CD14-positive monocyte (primary cell): ENCODE data around the gene DHRS12. TPM values are rescaled to one million over a fixed set of nuclear protein-coding genes. Genes with fewer than 3 reads are reported as not detected.

Experiments
- DNase-seq, 3 donors: peaks; one replicate each; pipeline ENCODE4 v3.0.0-alpha.2; 2011 to 2022
- H2AFZ ChIP-seq: 2 replicates; pipeline ENCODE4 v1.6.0; 2012; ENCODE audit warnings: mild to moderate bottlenecking, low read depth, low read length, inconsistent platforms; ENCODE audit not compliant: insufficient read depth, poor library complexity, severe bottlenecking
- H3K27ac ChIP-seq, 2 donors: 1 replicate in 1 of 2; 2 replicates in 1 of 2; pipeline ENCODE4 v1.5.1; 2012 to 2013; ENCODE audit warnings: low read length in 2 of 2, control low read depth in 1 of 2, inconsistent platforms in 1 of 2, low read depth in 1 of 2, mild to moderate bottlenecking in 1 of 2
- H3K27me3 ChIP-seq, 2 donors: one replicate each; pipeline versions ENCODE4 v1.6.0 to v1.6.1; 2011 to 2013; ENCODE audit warnings: low read length in 2 of 2; ENCODE audit not compliant: control insufficient read depth in 2 of 2, insufficient read depth in 2 of 2
- H3K36me3 ChIP-seq, 2 donors: replicated peaks in 1 of 2; 1 replicate in 1 of 2; 2 replicates in 1 of 2; pipeline versions ENCODE4 v1.5.1 to v1.6.1; 2012 to 2013; ENCODE audit warnings: low read length in 2 of 2, control low read depth in 1 of 2, inconsistent platforms in 1 of 2, mild to moderate bottlenecking in 1 of 2; ENCODE audit not compliant: insufficient read depth in 2 of 2, control insufficient read depth in 1 of 2
- H3K4me1 ChIP-seq, 2 donors: 1 replicate in 1 of 2; 2 replicates in 1 of 2; pipeline versions ENCODE4 v1.5.1 to v1.6.1; 2012 to 2013; ENCODE audit warnings: low read length in 2 of 2, control low read depth in 1 of 2, inconsistent platforms in 1 of 2, mild to moderate bottlenecking in 1 of 2, moderate library complexity in 1 of 2; ENCODE audit not compliant: insufficient read depth in 2 of 2, control insufficient read depth in 1 of 2
- H3K4me2 ChIP-seq: replicated peaks from 2 replicates; pipeline ENCODE3; 2012; ENCODE audit warnings: low read length, moderate library complexity, mild to moderate bottlenecking; ENCODE audit not compliant: poor library complexity, severe bottlenecking; ENCODE audit errors: extremely low read depth
- H3K4me3 ChIP-seq, 3 experiments: fragments of 200-600 bp in 1 of 3; sonication (generic) in 1 of 3; replicated peaks in 1 of 3; 1 replicate in 2 of 3; 2 replicates in 1 of 3; pipeline ENCODE4 v1.5.1; 2011 to 2013; ENCODE audit warnings: low read length in 3 of 3, mild to moderate bottlenecking in 3 of 3, control low read depth in 2 of 3, low read depth in 2 of 3, inconsistent platforms in 1 of 3, moderate library complexity in 1 of 3
- H3K79me2 ChIP-seq: 2 replicates; pipeline ENCODE4 v1.6.0; 2012; ENCODE audit warnings: mild to moderate bottlenecking, control low read depth, inconsistent platforms, low read length, moderate library complexity; ENCODE audit not compliant: insufficient read depth
- H3K9ac ChIP-seq: 2 replicates; pipeline ENCODE4 v1.6.0; 2017; ENCODE audit warnings: low read length, mild to moderate bottlenecking; ENCODE audit not compliant: insufficient read depth, poor library complexity, severe bottlenecking
- H3K9me3 ChIP-seq, 2 donors: replicated peaks in 1 of 2; 1 replicate in 1 of 2; 2 replicates in 1 of 2; pipeline versions ENCODE4 v1.5.1 to v1.6.1; 2012 to 2013; ENCODE audit warnings: low read length in 2 of 2, control low read depth in 1 of 2; ENCODE audit not compliant: control insufficient read depth in 1 of 2, insufficient read depth in 1 of 2
- H4K20me1 ChIP-seq: 2 replicates; pipeline ENCODE4 v1.6.0; 2012; ENCODE audit warnings: mild to moderate bottlenecking, low read length, control low read depth, moderate library complexity; ENCODE audit not compliant: insufficient read depth
- H3K27ac Mint-ChIP-seq, 7 donors: one replicate each; pipeline ENCODE4 v1.8.0; 2020; ENCODE audit warnings: mild to moderate bottlenecking in 7 of 7, mixed read lengths in 7 of 7, moderate library complexity in 6 of 7, inconsistent platforms in 2 of 7
- H3K27me3 Mint-ChIP-seq, 3 donors: one replicate each; pipeline ENCODE4 v1.8.0; 2021 to 2022; ENCODE audit warnings: low read depth in 3 of 3, mild to moderate bottlenecking in 3 of 3, mixed read lengths in 3 of 3, moderate library complexity in 3 of 3, inconsistent platforms in 1 of 3
- H3K36me3 Mint-ChIP-seq, 2 donors: one replicate each; pipeline ENCODE4 v1.8.0; 2020; ENCODE audit warnings: mixed read lengths in 2 of 2, inconsistent platforms in 1 of 2, mild to moderate bottlenecking in 1 of 2
- H3K4me1 Mint-ChIP-seq: one replicate; pipeline ENCODE4 v1.8.0; 2020; ENCODE audit warnings: mild to moderate bottlenecking, mixed read lengths
- H3K4me3 Mint-ChIP-seq, 2 donors: one replicate each; pipeline ENCODE4 v1.8.0; 2020; ENCODE audit warnings: mild to moderate bottlenecking in 2 of 2, mixed read lengths in 2 of 2, moderate library complexity in 1 of 2
- H3K9me3 Mint-ChIP-seq, 7 donors: one replicate each; pipeline ENCODE4 v1.8.0; 2020 to 2022; ENCODE audit warnings: mixed read lengths in 7 of 7, mild to moderate bottlenecking in 6 of 7, moderate library complexity in 6 of 7, inconsistent platforms in 2 of 7
- CTCF ChIP-seq: fragments of 200-600 bp; IDR thresholded peaks from one replicate; pipeline ENCODE4 v1.8.0; 2022; ENCODE audit warnings: antibody characterized with exemption, mild to moderate bottlenecking
- WGBS: methylation state at CpG from one replicate; pipeline ENCODE4 v1.1.5; 2013; ENCODE audit warnings: missing lambda C conversion rate; ENCODE audit not compliant: insufficient coverage; 5-methylcytosine and 5-hydroxymethylcytosine counted together
- intact Hi-C, 2 donors: fragments of 100-400 bp; cut with micrococcal nuclease; formaldehyde crosslinking; loops; one replicate each; pipeline versions ENCODE4 v1.15.0 to v1.15.1; 2023
- polyA plus RNA-seq, 3 donors: library from polyadenylated mRNA; depleted of rRNA in 1 of 3; unstranded in 2 of 3; stranded (reverse) in 1 of 3; fragments of 300-500 nt in 2 of 3; fragments of >200 nt in 1 of 3; fragmentation: Illumina TruSeq in 2 of 3; gene quantifications; 1 replicate in 2 of 3; 2 replicates in 1 of 3; pipeline ENCODE4 v1.2.3, GENCODE V29; 2012 to 2021

The DHRS12 gene
- polyA plus RNA-seq, 3 donors = 7.6 to 20.2 (median 20.0) TPM

- Mint-ChIP-seq H3K4me3 (no peak overlapping the region), H3K27ac (peak overlapping the region in 1 of 7 donors; percentile 11), H3K9me3 (peaks cover 0 to 1% (median 0%) of the 10 kb centered on the region in 7 donors), H3K4me1 (peaks cover 44% of the 10 kb centered on the region), H3K36me3 (peaks cover 0 to 7% of the 10 kb centered on the region in 2 donors), H3K27me3 (peaks cover 0 to 4% (median 4%) of the 10 kb centered on the region in 3 donors)
- no peaks in the 10 kb centered on the region for H4K20me1 ChIP-seq
- 74% methylated on average over 5 of the region's 12 CpGs for whole genome bisulfite sequencing
- DNase-seq = no peak
- H3K4me1 ChIP-seq = peaks cover 22 to 36% of the 10 kb centered on the region in 2 donors
- no peak overlapping the region for H2AFZ ChIP-seq
- H3K4me3 ChIP-seq = no peak overlapping the region
- H3K27ac ChIP-seq = no peak overlapping the region
- TF ChIP-seq CTCF = no peak
- H3K79me2 ChIP-seq = no peaks in the 10 kb centered on the region
- no peaks in the 10 kb centered on the region for H3K9me3 ChIP-seq
- H3K36me3 ChIP-seq = no peaks in the 10 kb centered on the region
- intact Hi-C loops = loop anchor here in 1 of 2 donors (5.0 kb wide), 1 partner anchor 36 kb away; the partner anchor contains the start of gene TMEM272
- no peak overlapping the region for H3K9ac ChIP-seq
- H3K27me3 ChIP-seq = no peaks in the 10 kb centered on the region
- no peak overlapping the region for H3K4me2 ChIP-seq
These were observed 7.1 kb upstream of the DHRS12 start for GRCh38 chr13:51811046-51811445.

- no peaks in the 10 kb centered on the region for H3K9me3 ChIP-seq
- Mint-ChIP-seq H3K9me3 (peaks cover 0 to 1% (median 0%) of the 10 kb centered on the region in 7 donors), H3K36me3 (peaks cover 0 to 7% of the 10 kb centered on the region in 2 donors), H3K4me1 (peaks cover 46% of the 10 kb centered on the region), H3K4me3 (no peak overlapping the region), H3K27ac (no peak overlapping the region), H3K27me3 (peaks cover 0 to 8% (median 6%) of the 10 kb centered on the region in 3 donors)
- intact Hi-C loops = loop anchor here (10.0 kb wide), 3 partner anchors 174 to 1874 kb away; partner anchors contain the start of genes INTS6 (in 1 of the 2) and SPRYD7 (in 1 of the 2)
- no peak overlapping the region for H3K9ac ChIP-seq
- H3K4me1 ChIP-seq = peaks cover 22 to 36% of the 10 kb centered on the region in 2 donors
- H3K36me3 ChIP-seq = no peaks in the 10 kb centered on the region
- H3K27ac ChIP-seq = no peak overlapping the region
- H3K27me3 ChIP-seq = no peaks in the 10 kb centered on the region
- no peak for DNase-seq
- TF ChIP-seq CTCF = no peak
- no peaks in the 10 kb centered on the region for H3K79me2 ChIP-seq
- H2AFZ ChIP-seq = no peak overlapping the region
- H4K20me1 ChIP-seq = no peaks in the 10 kb centered on the region
- H3K4me3 ChIP-seq = no peak overlapping the region
- H3K4me2 ChIP-seq = no peak overlapping the region
These were observed 4.8 kb upstream of the DHRS12 start for GRCh38 chr13:51808811-51809210.
